ENCODE results near the gene NCKAP5. TPM values are rescaled to one million over a fixed set of nuclear protein-coding genes. Genes with fewer than 3 reads are reported as not detected.

NCKAP5 gene
- total and polyA plus RNA-seq, 4 donors: 0.57 to 2.8 (median 2.4) TPM

DNA sequence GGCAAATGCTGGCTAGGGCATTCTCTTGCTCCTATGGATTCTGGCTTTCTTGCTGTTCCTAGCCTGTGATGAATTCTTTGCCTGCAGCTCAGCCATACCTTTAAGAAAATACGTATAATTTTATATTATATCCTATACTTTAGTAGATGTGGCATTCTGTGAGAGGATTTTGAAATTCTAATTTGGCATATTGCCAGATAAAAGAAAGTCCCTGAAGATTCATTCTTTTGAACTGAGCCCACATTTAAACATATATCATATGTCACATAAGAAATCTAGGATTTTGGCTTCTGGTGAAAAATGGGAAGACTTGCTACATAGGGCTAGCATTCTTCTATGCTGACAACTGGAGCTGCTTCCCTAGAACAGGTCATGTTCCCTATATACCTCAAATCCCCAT lies 806.8 kb downstream of the NCKAP5 start:
- Histone ChIP-seq H3K9ac (ENCODE audit: low read depth in 1 of 2, low read length in 2 of 2) (no peak overlapping the region), H3K4me1 (ENCODE audit: control insufficient read depth in 4 of 4, insufficient read depth in 4 of 4, low read length in 3 of 4) (no peaks in the 10 kb centered on the region), H3K27ac (ENCODE audit: low read depth in 1 of 2, low read length in 2 of 2) (no peak overlapping the region), H3K27me3 (ENCODE audit: control insufficient read depth in 4 of 4, insufficient read depth in 4 of 4, low read length in 3 of 4) (no peaks in the 10 kb centered on the region), H3K9me3 (ENCODE audit: control insufficient read depth in 4 of 4, low read length in 3 of 4) (no peaks in the 10 kb centered on the region), H3K4me3 (ENCODE audit: low read depth in 1 of 3, low read length in 3 of 3) (no peak overlapping the region), H3K36me3 (ENCODE audit: control insufficient read depth in 4 of 4, insufficient read depth in 3 of 4, low read depth in 1 of 4, low read length in 3 of 4) (no peaks in the 10 kb centered on the region)
- no peak for DNase-seq (ENCODE audit: low spot score)
- 93% methylated on average over 1 of the region's 1 CpG for WGBS
- TF ChIP-seq JUND (IDR thresholded peaks at IDR 0.05): no peak
- TF ChIP-seq, protein P1, sequence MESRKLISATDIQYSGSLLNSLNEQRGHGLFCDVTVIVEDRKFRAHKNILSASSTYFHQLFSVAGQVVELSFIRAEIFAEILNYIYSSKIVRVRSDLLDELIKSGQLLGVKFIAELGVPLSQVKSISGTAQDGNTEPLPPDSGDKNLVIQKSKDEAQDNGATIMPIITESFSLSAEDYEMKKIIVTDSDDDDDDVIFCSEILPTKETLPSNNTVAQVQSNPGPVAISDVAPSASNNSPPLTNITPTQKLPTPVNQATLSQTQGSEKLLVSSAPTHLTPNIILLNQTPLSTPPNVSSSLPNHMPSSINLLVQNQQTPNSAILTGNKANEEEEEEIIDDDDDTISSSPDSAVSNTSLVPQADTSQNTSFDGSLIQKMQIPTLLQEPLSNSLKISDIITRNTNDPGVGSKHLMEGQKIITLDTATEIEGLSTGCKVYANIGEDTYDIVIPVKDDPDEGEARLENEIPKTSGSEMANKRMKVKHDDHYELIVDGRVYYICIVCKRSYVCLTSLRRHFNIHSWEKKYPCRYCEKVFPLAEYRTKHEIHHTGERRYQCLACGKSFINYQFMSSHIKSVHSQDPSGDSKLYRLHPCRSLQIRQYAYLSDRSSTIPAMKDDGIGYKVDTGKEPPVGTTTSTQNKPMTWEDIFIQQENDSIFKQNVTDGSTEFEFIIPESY (IDR thresholded peaks at IDR 0.05): no peak
- no peak for TF ChIP-seq HNF4G (IDR thresholded peaks at IDR 0.05)
- no peak for TF ChIP-seq GABPA (IDR thresholded peaks at IDR 0.05 in 1 of 2, conservative IDR thresholded peaks at IDR 0.05 in 1 of 2)
- no peak for TF ChIP-seq FOXA1 (IDR thresholded peaks at IDR 0.05)
- TF ChIP-seq FOXA2 (IDR thresholded peaks at IDR 0.05): no peak
- TF ChIP-seq NR2F2 (IDR thresholded peaks at IDR 0.05): no peak
- TF ChIP-seq SP1 (IDR thresholded peaks at IDR 0.05): no peak
- TF ChIP-seq RXRA (IDR thresholded peaks at IDR 0.05): no peak
- TF ChIP-seq HNF4A (conservative IDR thresholded peaks at IDR 0.05): no peak
- no peak for TF ChIP-seq RAD21 (IDR thresholded peaks at IDR 0.05)
- TF ChIP-seq, protein P2, sequence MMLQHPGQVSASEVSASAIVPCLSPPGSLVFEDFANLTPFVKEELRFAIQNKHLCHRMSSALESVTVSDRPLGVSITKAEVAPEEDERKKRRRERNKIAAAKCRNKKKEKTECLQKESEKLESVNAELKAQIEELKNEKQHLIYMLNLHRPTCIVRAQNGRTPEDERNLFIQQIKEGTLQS (IDR thresholded peaks at IDR 0.05): no peak
- TF ChIP-seq, protein P3, sequence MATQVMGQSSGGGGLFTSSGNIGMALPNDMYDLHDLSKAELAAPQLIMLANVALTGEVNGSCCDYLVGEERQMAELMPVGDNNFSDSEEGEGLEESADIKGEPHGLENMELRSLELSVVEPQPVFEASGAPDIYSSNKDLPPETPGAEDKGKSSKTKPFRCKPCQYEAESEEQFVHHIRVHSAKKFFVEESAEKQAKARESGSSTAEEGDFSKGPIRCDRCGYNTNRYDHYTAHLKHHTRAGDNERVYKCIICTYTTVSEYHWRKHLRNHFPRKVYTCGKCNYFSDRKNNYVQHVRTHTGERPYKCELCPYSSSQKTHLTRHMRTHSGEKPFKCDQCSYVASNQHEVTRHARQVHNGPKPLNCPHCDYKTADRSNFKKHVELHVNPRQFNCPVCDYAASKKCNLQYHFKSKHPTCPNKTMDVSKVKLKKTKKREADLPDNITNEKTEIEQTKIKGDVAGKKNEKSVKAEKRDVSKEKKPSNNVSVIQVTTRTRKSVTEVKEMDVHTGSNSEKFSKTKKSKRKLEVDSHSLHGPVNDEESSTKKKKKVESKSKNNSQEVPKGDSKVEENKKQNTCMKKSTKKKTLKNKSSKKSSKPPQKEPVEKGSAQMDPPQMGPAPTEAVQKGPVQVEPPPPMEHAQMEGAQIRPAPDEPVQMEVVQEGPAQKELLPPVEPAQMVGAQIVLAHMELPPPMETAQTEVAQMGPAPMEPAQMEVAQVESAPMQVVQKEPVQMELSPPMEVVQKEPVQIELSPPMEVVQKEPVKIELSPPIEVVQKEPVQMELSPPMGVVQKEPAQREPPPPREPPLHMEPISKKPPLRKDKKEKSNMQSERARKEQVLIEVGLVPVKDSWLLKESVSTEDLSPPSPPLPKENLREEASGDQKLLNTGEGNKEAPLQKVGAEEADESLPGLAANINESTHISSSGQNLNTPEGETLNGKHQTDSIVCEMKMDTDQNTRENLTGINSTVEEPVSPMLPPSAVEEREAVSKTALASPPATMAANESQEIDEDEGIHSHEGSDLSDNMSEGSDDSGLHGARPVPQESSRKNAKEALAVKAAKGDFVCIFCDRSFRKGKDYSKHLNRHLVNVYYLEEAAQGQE (IDR thresholded peaks at IDR 0.05): no peak
- TF ChIP-seq, protein P4, sequence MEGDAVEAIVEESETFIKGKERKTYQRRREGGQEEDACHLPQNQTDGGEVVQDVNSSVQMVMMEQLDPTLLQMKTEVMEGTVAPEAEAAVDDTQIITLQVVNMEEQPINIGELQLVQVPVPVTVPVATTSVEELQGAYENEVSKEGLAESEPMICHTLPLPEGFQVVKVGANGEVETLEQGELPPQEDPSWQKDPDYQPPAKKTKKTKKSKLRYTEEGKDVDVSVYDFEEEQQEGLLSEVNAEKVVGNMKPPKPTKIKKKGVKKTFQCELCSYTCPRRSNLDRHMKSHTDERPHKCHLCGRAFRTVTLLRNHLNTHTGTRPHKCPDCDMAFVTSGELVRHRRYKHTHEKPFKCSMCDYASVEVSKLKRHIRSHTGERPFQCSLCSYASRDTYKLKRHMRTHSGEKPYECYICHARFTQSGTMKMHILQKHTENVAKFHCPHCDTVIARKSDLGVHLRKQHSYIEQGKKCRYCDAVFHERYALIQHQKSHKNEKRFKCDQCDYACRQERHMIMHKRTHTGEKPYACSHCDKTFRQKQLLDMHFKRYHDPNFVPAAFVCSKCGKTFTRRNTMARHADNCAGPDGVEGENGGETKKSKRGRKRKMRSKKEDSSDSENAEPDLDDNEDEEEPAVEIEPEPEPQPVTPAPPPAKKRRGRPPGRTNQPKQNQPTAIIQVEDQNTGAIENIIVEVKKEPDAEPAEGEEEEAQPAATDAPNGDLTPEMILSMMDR (IDR thresholded peaks at IDR 0.05; ENCODE audit: low read depth, low read length, missing input control): no peak

DNA sequence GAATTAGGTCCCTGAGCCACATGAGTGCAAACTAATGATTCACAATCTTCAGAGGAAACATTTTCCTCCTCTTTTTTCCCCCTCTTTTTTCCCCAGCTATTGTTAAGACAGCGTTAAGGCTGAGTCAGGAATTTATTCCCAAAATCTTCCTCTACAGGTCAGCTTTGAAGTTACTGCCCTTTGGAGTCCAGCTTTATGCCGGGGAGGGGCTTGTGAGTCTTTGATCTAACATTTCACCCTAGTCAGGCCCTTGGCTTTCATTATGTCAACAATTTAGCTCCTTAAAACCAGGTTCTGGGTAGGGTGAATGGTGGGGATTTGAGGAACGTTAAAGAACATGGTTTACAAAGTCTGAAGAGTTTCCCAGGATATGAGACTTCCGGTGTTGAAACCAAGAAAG lies 807.3 kb downstream of the NCKAP5 start:
- Histone ChIP-seq H3K9ac (ENCODE audit: low read depth in 1 of 2, low read length in 2 of 2) (no peak overlapping the region), H3K36me3 (ENCODE audit: control insufficient read depth in 4 of 4, insufficient read depth in 3 of 4, low read depth in 1 of 4, low read length in 3 of 4) (no peaks in the 10 kb centered on the region), H3K27me3 (ENCODE audit: control insufficient read depth in 4 of 4, insufficient read depth in 4 of 4, low read length in 3 of 4) (no peaks in the 10 kb centered on the region), H3K4me1 (ENCODE audit: control insufficient read depth in 4 of 4, insufficient read depth in 4 of 4, low read length in 3 of 4) (no peaks in the 10 kb centered on the region), H3K4me3 (ENCODE audit: low read depth in 1 of 3, low read length in 3 of 3) (no peak overlapping the region), H3K9me3 (ENCODE audit: control insufficient read depth in 4 of 4, low read length in 3 of 4) (no peaks in the 10 kb centered on the region), H3K27ac (ENCODE audit: low read depth in 1 of 2, low read length in 2 of 2) (no peak overlapping the region)
- DNase-seq (ENCODE audit: low spot score): no peak
- WGBS: 73% methylated on average over 4 of the region's 4 CpGs
- no peak for TF ChIP-seq GABPA (IDR thresholded peaks at IDR 0.05 in 1 of 2, conservative IDR thresholded peaks at IDR 0.05 in 1 of 2)
- TF ChIP-seq RXRA (IDR thresholded peaks at IDR 0.05): no peak
- TF ChIP-seq HNF4A (conservative IDR thresholded peaks at IDR 0.05): no peak
- TF ChIP-seq, protein P5, sequence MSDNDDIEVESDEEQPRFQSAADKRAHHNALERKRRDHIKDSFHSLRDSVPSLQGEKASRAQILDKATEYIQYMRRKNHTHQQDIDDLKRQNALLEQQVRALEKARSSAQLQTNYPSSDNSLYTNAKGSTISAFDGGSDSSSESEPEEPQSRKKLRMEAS (IDR thresholded peaks at IDR 0.05): no peak
- no peak for TF ChIP-seq SP1 (IDR thresholded peaks at IDR 0.05)
- TF ChIP-seq HNF4G (IDR thresholded peaks at IDR 0.05): no peak
- TF ChIP-seq, protein P2 (IDR thresholded peaks at IDR 0.05): no peak
- TF ChIP-seq NR2F2 (IDR thresholded peaks at IDR 0.05): no peak
